Right renal pelvis (tissue), 4 donors: Measurements from ENCODE around the gene RWDD3. TPM values are rescaled to one million over a fixed set of nuclear protein-coding genes. Genes with fewer than 3 reads are reported as not detected.

Source experiments
- DNase-seq, 4 donors: peaks; one replicate each; pipeline ENCODE4 v3.0.0-alpha.2; 2013; ENCODE audit warnings: low read depth in 4 of 4, low spot score in 3 of 4, missing footprints in 1 of 4
- polyA plus RNA-seq, 4 donors: library from polyadenylated mRNA; unstranded; fragments of 120-200 nt; gene quantifications; one replicate each; pipeline ENCODE4 v1.2.1, GENCODE V29; 2013; ENCODE audit not compliant: insufficient read length in 4 of 4

Gene RWDD3
- polyA plus RNA-seq, 4 donors: 46.1 to 52.4 (median 50.7) TPM

- no peak for DNase-seq
These were observed 5.0 kb upstream of the RWDD3 start for GRCh38 chr1:95229037-95229436.

- DNase-seq: no peak
These were observed 4.3 kb upstream of the RWDD3 start for GRCh38 chr1:95229706-95230105.

- DNase-seq: no peak
These were observed 3.8 kb upstream of the RWDD3 start for GRCh38 chr1:95230256-95230655.

DNA sequence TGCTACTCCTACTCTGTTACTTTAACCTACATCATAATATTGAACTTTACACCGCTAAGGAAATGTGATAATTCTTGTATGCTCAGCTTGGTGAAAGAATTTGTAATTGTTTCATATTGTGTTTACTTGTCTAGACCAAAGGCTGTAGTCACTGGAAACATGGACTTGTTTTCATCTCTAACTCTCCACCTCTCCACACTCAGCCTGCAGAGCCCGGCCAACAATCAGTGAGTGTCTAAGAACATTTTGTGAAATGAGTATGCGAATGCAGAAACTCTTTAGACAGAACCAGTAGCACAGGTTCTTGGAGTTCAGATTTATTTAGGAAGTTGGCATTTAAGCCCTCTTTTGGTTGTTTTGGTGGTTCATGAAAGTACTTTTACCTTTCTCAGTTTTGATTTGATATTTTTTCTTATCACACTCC lies 3.2 kb upstream of the RWDD3 start:
- no peak for DNase-seq

DNA sequence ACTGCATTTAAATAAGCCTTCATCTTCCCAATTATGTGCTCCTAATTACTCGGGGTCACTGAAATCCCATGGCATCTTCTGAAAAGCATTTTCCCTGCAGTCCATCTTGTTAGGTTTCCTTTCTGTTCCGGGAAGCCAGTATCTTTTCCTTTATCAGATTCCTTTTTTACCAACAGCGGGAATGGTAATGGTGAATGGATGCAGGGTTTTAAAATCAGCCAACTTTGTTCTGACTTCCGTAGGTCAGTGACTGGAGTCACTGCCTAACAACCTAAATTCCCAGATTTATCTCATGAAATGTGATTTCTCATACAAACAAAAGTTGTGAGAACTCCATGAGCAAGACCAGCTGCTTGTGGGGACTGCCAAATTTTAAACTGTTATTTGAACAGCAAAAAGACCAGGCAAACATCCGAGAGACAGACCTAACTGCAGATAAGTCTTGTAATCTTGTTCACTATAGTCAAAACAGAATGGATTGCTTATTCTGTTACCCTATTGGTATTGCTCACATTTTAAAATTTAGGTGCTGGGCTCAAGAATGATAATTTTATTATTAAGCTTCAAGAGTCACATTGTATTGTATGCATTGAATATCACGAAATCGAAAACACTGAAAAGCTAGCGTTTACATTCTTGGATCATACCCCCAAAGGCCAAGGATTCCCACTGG lies 1.2 kb upstream of the RWDD3 start:
- peak in 1 of 4 donors; percentile 13 for DNase-seq

DNA sequence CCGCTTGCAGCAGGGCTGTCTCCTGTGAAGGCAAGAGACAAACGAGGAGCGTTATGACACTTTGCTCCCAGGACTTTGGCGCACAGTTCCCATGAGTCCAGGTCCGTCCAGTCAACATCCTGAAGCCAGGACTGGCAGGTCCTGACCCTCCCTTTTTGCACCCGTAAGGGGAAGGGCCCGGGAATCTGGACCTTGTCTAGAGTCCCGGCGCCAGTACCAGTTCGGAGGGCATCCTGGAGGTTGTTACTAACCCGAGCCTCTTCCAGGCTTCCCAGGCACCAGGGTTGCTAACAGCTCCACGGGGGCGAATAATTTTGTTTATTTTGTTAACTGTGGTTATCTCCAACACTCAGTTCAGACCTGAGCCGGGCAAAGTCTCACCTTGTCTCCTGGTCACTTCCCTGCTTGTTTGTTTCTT lies 682 bp upstream of the RWDD3 start:
- DNase-seq: no peak

GRCh38 chr1:95236784-95237575 lies 3.0 kb downstream of the RWDD3 start:
- DNase-seq: no peak

DNA sequence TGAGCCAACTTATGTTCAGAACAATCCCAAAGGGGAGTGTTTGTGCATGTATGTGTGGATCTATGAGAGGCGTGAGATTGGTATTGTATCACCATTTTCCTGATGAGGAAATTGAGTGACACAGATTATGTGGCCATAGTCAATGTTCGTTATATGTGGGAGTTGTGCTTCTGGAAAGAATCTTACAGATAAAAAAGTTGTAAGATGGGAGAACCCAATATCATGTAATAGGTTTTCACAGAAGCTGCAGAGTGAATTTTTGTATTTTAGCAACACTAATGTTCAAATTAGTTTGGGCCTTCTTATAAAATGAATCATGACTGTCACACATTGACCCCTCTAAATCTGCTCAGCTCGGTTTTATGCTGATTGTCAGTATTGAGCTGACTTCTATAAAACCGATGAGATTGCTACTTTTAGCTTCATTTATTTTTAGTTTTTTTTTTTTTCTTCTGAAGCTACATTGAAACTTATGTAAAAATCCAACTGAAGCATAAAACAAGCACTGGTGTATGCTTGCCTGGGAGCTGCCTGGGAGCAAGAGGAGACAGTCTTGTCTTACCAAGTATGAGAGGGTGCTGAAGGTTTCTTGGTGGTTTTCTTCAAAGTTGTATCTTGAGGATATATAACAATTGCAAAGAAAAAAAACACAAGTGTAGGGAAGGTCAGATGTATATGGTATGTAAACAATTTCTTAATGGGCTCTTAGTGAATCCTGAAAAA lies 4.1 kb downstream of the RWDD3 start:
- DNase-seq: no peak

DNA sequence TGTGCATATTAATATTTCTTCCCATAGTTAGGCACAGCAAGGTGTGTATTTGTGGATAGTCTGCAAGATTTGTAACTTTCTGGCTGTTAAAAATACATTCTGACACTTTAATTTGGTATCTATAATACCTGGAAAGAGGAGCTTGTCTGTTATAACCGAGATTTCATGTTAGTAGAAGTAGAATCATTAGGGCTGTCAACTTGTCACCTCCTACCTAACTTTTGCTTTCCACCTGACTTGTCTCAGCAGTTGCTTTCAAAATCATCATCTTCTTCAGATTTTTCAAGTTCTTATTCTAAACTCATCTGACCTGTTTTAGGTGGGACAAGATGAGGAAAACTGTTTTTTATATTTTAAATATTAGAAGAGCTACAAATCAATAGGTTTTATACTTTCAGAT lies 11.0 kb downstream of the RWDD3 start:
- no peak for DNase-seq

- DNase-seq: no peak
These were observed 12.5 kb downstream of the RWDD3 start for GRCh38 chr1:95246511-95246910.

DNA sequence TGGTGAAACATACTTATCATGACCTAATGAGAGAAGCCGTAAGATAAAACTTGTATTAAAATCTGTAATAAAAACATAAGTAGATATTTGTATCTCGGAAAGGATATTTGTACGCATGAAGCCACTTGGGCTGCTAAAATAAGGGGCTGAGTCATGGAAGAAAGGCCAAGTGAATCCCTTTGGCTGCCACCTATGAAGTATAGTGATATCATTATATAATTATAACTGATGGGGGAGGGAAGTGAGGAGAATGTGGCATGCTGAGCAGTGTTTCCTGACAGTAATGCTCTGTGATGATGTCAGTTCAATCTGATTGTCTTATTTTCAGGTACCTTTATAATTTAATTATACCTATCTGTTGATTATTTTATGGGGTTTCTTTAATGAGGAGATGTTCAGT lies 13.6 kb downstream of the RWDD3 start:
- no peak for DNase-seq

GRCh38 chr1:95249916-95250315 lies 15.9 kb downstream of the RWDD3 start:
- DNase-seq: no peak

DNA sequence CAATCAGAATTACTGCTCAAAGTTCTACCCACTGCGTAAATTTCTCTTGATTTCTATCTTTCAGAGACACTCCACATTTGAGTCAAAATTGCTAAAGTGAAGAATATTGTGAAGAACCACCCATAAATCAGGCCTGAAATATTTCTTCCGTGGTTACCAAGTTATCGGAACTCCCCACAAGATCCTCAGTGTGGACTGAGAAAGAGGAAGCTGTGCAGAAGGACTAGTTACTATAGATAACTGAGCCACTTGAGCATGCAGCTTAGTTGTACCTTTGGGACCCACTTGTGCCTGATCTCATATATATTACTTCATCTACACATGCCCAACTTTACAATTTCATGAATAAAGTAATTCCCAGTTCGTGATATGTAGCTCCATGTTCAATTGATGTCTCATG lies 18.4 kb downstream of the RWDD3 start:
- no peak for DNase-seq

GRCh38 chr1:95254959-95255358 lies 20.9 kb downstream of the RWDD3 start:
- DNase-seq: no peak

- no peak for DNase-seq
These were observed 21.8 kb downstream of the RWDD3 start for GRCh38 chr1:95255826-95256225.

- DNase-seq: no peak
These were observed 23.7 kb downstream of the RWDD3 start for GRCh38 chr1:95257758-95258157.

GRCh38 chr1:95259245-95259644 lies 25.2 kb downstream of the RWDD3 start:
- no peak for DNase-seq

GRCh38 chr1:95262913-95263312 lies 28.9 kb downstream of the RWDD3 start:
- no peak for DNase-seq

GRCh38 chr1:95263450-95263849 lies 29.4 kb downstream of the RWDD3 start:
- DNase-seq: no peak

- DNase-seq: no peak
These were observed 31.1 kb downstream of the RWDD3 start for GRCh38 chr1:95265106-95265505.

DNA sequence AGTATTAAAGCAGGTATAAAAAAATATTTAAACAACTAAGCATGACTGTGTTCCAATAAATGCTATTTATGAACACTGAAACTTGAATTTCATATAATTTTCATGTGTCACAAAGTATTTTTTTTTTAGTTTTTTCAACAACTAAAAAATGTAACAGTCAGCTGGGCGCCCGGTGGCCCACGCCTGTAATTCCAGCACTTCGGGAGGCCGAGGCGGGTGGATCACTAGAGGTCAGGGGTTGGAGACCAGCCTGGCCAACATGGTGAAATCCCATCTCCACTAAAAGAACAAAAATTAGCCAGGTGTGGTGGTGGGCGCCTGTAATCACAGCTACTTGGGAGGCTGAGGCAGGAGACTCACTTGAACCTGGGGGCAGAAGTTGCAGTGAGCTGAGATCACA lies 42.4 kb downstream of the RWDD3 start:
- DNase-seq: no peak
